Measurements from ENCODE around the gene TMPRSS15.

TMPRSS15 gene

DNA sequence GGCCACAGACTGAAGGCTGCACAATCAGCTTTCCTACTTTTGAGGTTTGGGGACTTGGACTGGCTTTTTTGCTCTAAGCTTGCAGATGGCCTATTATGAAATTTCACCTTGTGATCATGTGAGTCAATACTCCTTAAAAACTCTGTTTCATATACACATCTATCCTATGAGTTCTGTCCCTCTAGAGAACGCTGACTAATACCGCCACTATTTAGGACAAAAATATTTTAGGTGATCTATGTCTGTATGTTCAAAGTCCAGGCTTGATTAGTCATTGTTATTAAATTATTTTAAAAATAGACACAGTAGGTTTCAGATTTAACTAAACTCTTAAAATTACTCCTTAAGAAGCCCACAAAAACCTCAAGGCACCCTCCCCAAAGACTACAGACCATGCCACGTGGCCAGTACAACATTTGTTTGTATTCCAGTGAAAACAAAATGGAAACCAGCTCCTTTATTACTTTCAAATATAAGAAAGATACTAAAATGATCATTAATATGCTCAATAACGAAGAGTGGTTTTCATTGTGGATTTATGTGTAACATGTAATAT, 63.1 kb downstream of the TMPRSS15 start:
- DNase-seq = no peak

DNA sequence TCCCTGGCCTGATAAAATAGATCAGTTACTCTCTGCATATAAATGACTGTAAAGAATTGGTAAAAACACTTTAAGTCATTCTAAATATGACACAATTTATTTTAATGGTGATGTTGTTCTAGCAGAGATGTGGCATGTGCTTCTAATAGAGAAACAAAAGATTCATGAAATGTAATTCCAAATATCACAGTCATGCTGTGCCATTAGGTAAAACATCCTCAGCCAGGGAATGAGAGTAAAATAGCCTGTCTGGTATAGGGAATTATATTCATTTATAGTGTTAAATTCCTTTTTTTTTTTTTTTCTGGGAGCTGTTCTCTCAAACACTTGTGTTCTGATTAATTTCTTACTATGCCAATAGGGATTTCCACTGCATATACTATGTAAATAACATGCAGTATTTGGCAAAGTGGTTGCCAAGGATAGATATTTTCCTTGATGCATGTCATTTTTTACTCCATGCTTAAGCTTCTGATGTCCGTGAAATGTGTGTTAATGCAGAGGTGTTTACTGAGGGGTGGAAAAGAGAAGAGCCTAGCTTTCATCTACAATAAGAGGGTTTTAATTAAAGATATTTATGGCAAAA, 67.8 kb downstream of the TMPRSS15 start:
- DNase-seq = no peak

DNA sequence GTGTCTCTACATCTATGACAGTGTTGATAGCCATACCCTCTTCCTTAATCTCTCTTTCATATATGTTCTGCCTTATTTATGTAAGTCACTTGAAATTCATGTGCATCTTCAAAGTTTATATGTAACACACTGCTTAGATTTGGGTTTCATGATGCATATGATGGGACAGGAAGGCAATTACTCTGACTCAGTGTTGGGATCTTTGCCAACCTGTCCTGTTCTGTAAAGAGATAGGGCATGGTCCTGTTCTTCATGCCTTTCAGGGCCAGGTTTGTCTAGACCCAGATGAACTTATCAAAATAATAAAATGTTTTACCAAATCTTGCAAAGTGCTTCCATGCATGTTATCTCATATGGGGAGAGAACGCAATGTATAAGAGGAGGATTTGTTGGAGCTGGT, 69.5 kb downstream of the TMPRSS15 start:
- DNase-seq = no peak

DNA sequence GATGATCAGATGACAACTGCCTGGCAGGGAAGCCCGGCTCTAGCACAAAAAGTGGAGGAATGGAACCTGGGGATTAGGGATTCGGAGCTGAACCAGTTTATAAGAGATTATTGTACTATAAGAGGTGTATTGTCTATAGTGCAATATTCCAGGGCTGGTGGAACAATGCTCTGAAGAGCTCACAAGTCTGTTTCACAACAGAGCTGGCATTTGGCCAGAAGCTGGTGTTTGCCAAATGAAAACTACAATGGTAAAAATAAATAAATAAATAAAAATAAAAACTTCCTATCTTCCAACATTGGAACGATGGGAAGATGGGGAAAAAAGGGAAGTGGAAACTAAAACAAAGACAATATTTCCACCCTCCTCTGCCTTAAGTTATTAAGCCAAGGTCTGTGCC, 85.4 kb downstream of the TMPRSS15 start:
- no peak for DNase-seq

DNA sequence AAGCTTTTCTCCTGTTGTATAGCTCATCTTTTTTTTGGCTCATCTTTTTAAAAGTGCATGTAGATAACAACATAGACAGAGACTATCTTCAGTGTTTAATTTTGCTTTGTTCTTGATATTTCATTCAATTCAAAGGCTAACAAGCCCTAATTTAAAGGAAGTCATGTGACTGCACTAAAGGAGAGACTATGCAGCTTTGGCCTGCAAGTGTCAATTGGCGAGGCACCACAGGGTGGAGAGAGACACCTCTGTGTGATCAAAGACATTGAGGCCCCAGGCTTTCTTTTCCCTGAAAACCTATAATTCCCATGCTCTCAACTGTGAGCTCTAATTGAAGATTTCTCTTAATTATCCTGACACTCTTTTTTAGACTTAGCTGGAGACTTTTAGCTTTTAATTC, 105.4 kb downstream of the TMPRSS15 start:
- no peak for DNase-seq

DNA sequence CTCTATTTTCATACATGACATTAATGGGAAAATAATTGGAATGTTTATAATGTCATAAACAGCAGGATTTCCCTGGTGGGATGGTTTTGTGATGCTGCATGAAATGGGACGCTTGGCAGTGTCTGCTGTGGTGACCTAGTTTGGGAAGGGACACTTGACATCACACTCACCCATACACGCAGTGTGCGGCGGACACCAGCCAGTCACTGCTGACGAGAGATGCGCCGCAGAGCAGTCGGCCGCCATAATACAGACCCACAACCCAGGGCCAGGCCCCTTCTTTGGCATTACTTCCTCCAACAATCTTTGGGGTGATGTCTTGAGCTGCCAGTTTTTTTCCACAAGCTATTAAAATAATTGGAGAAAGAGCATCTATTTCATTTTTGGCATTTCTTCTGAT, 109.5 kb downstream of the TMPRSS15 start:
- no peak for DNase-seq

DNA sequence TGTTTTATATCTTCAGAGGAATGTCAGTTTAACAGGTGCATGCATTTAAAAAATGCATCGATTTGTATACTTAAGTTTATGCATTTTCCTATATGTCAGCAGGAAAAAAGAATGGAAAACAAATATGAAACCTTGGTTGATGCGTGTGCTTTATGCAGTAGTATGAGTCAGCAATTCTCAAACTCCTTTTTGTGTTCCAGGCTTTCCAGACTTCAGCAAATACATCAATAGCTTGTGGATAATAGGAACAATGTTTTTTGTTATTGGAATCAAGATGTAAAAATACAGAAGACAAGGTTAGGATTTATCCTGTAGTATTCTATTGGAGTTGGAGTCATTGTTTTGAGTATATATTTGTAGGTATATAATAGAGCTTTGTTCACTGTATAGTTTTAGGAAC, 113.7 kb downstream of the TMPRSS15 start:
- no peak for DNase-seq

DNA sequence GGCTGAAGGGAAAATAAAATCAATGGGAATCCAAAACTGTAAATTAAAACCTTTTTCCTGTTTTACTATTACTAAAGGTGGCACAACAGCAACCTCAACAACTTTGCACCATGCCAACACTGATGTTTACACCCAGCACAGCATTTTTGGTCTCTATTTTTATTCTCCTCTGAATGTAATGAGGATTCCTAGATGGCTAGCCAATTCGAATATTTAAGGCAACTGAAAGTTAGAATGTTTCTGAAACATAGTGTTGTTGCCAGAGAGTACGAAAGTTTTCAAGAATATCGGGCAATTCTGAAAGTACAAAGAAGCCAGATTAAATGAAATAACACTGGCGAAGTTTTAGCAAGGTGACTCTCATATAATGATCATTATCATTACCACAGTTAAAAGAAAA, 118.2 kb downstream of the TMPRSS15 start:
- DNase-seq = no peak

DNA sequence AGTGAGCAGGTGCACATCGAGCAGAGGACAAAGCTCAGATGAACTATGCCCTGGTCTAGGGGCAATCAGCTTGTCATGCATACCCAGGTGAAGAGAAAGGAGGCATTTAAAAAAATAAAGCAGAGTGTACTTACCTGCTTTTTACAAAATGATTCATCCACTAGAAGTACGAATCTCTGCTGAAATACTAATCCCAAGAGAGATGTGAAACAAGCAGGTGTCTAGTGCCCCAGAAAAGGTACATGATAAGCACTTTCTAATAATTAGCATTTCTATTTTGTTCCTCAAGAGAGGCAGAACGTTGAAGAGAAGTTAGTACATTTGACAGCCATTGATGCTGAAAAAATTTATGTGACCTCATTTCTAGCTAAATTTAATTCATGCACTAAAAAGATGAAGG, 127.8 kb downstream of the TMPRSS15 start:
- no peak for DNase-seq

DNA sequence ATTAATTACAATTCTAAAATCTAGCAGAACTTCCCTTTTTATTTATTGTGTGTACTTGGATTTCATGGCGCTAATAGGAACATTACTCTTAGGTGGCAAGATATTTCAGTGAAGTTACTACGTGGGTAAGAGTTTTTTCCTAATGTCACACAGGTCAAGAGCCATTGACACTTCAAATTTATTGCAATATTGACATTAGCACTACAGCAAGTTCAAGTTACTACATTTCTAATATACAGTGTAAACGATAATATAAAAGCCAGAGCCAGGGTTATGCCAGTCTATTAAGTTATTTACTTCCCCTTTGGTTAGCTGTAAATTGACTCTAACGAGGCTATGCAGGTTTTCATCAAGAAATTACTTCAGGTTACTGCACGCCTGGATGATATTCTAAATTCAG, 129.2 kb downstream of the TMPRSS15 start:
- no peak for DNase-seq

DNA sequence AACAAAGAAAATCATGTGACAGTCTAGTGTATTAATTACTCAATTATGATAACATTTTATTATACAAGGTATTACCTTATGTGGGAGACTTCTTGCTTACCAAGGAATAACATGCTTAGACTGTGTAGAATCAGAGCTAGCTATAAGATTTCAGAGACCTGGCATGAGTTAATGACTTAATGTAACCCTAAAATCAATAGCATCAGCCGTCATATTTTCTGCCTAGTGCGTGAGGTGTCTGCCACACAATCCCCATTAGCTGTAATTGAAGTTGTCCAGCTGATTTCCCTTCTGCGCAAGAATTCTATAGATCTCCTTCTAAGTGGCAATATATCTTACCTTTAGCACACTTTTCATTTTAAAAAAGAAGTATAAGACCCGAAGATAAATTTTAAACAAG, 130.2 kb downstream of the TMPRSS15 start:
- DNase-seq = no peak

DNA sequence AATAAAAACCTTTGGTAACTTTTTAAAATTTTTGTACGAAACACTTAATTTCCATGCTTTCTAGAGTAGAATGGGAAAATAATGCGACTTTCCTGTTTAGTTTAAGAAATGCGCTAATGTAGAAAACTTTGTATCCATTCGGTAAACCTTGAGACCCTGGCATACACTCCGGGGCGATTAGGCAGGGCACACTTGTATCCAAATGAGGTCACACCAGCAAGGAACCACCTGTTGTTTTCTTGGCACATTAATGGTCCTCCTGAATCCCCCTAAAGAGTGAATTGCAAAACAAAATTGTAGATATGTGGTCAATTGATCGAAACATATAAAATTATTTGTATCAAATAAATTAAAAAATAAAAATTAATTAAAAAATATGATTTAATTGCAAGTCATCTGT, 133.7 kb downstream of the TMPRSS15 start:
- DNase-seq = no peak

DNA sequence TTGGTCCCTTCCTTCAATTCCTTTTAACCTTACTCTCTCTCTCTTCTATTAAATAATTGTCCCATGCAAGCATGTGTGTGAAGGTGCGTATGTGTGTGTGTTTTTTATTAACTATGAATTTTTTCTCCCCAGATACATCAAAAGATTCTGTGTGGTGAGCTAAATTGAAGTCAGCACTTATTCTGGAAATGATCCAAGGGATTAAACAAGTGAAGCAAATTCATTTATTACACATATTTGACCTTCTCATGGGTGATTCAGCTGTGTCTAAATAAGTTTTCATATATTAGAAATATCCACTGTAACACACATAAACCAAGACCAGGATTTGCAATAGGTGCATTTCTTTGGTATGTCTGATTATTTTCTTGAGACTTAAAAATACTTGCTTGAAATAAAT, 134.7 kb downstream of the TMPRSS15 start:
- no peak for DNase-seq

DNA sequence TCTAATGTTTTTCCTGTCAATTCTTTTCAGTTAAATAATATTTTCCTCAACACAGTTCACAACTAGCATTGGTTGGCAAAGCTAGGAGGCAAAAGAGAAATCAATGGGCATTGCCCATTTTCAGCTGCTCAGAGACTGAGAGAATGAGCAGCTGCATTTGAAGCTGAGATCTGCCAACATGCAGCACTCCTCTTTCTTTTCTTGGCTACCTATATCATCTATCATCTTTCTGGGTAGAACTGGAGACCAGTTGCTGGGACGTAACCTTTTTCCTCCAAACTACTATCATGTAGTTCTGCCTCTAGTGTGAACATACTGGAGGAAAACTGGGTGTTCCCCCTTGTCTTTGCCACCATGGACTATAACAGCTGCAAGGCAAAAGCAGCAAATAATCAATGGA, 136.1 kb downstream of the TMPRSS15 start:
- no peak for DNase-seq

DNA sequence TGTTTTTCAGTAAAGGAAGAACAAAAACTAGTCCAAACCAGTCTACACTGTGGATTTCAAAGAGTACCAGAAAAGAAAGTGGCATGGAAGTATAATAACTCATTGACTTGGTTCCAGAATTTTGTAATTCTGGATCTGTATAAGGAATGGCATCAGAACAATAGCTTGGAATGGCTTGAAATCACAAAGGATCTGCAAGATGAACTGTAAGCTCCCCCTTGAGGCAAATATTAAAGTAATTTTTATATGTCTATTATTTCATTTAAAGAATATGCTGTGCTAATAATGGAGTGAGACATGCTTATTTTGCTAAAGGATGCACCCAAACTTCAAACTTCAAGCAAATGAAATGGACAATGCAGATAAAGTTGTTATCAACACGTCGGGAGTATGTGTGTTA, 137.6 kb downstream of the TMPRSS15 start:
- no peak for DNase-seq

DNA sequence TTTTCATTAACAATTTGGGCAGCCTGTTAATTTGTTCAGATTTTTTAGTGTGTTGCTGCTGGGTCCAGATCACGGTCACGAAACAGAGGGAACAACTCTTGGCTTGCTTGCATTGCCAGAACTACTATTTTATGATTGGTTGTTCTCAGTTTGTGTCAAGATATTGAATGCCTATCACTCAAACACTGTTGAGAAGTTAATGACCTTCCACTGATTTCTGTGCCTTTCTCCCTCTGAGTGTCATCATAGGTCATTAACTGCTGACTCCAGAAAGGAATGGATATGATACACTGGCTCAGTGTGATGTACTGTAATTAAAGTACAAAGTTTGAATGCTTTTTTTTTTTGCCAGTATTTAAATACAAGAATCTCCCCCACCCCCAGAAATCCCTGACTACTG, 149.8 kb downstream of the TMPRSS15 start:
- no peak for DNase-seq

DNA sequence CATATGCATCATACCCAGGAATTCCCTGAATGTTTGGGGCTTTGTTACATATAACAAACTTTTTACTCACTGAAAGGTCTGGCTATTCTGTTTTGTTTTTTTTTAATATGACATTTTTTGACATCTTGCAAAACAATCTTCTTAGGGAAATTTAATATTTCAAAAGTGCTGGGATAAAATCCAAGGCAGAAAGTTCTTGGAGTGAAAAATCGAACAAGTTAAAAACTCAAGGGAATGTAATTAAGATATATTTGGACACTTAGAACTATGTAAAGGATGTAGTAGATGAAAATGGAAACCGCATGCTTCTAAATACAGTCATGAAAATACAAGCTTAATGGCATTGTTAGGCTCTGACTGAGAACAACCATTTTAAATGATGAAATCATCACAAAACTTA, 150.4 kb downstream of the TMPRSS15 start:
- no peak for DNase-seq

DNA sequence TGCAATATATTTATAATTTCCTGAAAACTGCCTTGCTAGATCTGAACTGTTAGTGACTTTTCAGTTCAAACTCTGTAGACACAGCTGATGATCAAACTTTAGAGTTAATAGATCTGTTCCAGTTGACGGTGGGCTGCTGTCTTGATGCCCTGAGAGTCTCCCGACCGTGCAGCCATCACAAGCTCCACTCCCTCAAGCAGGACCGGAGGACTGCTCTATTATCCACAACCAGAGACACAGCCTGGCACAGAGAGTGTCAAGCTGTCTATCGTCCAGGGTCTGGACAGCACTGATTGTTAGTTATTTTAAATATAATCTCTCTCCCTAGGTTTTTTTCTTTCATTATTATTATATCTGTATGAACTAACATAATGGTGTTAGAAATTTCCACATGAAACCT, 150.9 kb downstream of the TMPRSS15 start:
- DNase-seq = no peak

DNA sequence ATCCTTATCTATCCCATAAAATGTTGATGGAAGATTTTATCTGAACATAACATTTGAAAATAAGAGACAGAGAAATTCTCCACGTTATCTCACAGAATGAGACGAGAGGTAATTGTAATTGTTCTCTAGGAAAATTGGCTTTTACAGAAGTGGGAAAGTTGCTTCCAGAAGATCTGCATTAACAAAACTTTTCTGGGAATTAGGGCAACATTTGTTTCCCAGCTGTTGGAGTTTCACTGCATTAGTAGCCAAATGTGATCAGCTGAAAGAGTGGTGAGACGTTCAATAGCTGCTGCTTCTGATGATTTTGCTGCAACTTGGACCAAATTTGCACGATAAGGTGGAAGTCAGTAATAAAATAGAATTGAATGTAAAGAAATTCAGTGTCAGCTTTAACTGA, 151.3 kb downstream of the TMPRSS15 start:
- DNase-seq = no peak

DNA sequence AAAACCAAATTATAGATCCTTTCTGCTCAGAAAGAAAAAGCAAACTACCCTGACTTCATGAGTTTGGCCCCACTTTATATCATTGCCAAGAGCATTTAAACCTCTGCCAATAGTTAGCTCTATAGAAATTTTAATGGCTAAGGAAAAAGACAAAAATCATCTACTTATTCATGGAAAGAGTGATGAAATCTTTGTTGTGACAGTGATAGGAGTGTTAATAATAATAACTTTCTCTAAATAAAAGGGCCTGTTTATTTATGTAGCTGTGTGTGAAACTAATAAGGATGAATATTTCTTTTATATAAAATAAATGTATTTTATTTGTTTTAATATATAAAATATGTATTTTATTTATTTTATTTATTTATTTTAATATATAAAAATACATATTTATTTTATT, 152.5 kb downstream of the TMPRSS15 start:
- no peak for DNase-seq

DNA sequence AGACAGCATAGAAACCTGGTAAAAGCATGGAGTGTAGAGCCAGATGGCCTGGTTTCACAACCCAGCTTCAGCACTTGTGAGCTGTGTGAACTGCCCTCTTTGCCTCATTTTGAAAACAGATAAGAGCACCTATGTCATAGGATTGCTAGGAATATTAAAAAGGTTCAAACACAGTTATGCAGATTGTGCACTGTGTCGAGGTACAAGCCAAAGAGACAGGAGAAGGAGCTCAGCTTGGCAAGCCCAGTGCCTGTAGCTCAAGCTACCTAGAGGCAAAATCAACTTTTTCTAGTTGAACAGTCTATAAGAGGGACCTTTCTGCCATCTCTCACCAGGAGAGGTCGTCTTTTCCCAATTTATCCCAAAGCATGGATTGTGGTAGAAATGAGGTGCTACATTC, 153.9 kb downstream of the TMPRSS15 start:
- DNase-seq = no peak

DNA sequence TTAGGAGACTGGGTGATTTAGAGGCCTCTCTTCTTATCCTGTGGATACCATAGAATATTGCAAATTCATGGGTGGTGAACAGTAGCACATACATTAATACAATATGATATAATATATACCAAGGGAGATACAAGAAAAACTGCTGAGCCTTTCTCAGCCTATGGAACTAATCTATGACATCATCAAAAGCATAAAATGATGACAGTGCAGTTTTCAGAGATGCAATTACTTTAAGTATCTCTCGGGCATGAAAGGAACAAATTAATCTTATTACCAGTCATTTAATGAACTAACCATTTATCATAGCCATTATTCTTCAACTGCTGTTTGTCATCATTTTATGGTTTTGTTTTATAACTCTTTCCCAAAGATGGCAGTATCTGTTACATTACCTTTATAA, 155.4 kb downstream of the TMPRSS15 start:
- no peak for DNase-seq

DNA sequence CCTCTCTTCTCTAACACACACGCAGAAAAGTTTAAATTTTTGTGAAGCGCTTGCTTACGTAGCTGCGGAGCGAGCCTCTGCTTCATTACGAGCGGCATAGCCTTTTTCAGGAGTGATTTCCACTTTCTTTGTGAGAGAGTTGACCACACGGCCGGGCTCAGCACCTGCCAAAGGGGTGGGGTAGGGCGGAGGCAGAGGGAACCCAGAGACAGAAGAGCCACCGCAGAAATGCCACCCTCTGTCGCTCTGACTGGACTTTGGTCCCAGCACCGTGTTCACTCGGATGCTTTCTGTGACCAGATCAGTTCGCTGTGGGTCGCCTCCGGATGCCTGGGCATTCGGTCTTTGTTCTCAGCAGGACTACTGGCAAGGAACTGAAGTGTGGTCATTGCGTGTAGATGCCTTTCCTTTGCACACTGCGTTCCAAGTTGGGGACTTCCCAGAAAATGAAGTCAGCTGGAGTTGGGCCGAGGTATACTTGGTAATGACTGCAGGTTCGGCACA, 158.1 kb downstream of the TMPRSS15 start:
- no peak for DNase-seq

DNA sequence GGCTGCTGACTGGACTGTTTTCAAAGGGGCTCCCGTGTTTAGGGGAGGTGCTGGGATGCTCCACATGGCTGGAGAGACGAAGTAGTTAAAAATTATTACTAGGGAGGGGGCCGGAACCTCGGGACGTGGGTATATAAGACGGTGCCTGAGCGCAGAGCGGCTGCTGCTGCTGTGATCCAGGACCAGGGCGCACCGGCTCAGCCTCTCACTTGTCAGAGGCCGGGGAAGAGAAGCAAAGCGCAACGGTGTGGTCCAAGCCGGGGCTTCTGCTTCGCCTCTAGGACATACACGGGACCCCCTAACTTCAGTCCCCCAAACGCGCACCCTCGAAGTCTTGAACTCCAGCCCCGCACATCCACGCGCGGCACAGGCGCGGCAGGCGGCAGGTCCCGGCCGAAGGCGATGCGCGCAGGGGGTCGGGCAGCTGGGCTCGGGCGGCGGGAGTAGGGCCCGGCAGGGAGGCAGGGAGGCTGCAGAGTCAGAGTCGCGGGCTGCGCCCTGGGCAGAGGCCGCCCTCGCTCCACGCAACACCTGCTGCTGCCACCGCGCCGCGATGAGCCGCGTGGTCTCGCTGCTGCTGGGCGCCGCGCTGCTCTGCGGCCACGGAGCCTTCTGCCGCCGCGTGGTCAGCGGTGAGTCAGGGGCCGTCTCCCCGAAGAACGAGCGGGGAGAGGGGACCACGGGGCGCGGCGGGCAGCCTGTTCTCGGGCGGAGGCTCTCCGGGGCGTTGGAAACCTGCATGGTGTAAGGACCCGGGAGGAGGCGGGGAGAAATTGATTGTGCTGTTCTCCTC, 158.7 kb downstream of the TMPRSS15 start, which contains the start of gene CHODL:
TSS of gene CHODL (plus strand) at position 163 of the 793 bp plus-strand sequence. CDS start at position 554, 391 bp downstream.
- DNase-seq = no peak

All from stimulated activated naive CD4-positive, alpha-beta T cell (primary cell).